ENCODE data around the gene CEP192.
A peak's percentile ranks its signal among the peaks of the same experiment; 100 is the strongest.

Gene CEP192

DNA sequence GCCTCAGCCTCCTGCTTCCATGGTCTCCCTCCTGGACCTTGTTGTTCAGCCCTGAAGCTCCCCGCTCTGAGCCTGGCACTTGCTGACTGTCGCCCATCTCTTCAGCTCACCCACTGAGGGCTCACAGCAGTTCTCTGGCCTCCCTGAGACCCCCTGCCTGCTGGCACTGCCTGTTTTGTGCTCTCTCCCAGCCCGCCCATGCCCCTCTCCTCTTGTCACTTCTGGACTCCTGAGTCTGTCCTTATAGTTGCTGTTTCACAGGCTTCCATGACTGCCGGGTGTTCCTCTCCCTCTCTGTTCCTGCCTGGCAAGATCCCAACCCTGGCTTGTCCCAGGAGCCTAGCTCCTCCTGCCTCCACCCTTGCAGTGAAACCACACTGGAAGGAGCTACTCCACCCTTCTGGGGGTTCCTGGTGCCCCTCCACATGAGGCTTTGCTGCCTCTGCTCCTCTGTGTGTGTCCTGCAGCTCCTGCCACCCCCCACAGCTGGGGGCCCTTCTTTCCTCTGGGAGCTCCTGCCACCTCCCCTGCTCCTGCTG lies 110.6 kb downstream of the CEP192 start:
- no peak for DNase-seq

DNA sequence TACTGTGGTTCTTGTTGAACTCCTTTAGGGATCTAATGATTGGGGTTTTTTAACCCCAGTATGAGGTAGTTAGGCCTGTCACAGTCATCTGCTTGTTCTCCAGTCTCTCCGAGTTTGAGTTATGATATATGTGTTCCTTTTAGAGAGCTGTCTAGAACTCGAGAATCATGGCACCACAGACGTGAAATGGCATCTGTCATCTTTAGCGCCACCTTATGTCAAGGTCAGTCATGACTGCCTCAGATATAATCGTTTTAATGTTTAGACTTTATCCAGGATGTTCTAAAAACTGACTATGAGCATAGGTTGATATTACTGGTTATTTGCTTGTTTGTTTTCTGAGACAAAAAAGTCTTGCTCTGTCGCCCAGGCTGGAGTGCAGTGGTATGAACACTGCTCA lies 112.2 kb downstream of the CEP192 start:
- no peak for DNase-seq

DNA sequence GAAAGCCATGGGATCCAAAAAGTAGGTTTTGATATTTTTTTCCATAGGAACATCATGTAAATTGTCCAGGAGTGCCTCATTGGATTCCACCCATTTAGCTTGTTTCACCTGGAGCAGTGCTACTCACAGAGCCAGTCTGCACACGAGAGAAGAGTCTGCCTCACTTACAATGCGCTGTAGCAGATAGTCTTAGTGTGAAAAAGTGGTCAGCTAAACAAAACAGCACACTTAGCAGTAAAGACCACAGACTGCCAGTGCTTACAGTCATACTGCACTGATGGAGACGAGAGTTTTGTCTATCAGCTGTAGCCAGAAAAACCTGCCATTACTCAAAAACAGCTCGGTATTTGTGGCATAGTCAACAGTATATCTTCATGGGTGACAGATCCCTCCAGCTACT lies 113.9 kb downstream of the CEP192 start:
- DNase-seq = no peak

DNA sequence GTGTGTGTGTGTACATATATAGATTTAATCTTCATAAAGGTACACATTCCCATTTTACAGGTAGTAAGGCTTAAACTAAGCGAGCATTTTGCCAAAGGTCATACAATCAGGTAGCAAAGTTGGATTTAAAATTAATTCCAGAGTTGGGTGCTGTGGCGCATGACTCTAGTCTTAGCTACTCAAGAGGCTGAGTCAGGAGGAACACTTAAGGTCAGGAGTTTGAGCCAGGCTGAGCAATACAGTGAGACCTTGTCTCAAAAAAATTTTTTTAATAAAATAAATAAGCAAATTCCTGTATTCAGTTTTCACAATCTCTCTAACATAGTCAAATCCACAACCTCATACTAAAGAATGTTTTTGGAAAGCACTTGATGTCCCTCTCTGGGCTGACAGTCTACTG lies 115.9 kb downstream of the CEP192 start:
- no peak for DNase-seq

DNA sequence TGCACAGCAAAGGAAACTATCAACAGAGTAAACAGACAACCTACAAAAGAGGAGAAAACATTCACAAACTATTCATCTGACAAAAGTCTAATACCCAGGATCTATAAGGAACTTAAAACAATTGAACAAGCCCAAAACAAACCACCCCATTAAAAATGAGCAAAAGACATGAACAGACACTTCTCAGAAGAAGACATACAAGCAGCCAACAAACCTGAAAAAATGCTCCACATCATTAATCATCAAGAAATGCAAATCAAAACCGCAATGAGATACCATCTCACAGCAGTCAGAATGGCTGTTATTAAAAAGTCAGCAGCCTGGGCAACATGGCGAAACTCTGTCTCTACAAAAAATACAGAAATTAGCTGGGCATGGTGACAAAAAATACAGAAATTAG lies 117.2 kb downstream of the CEP192 start:
- DNase-seq = no peak

DNA sequence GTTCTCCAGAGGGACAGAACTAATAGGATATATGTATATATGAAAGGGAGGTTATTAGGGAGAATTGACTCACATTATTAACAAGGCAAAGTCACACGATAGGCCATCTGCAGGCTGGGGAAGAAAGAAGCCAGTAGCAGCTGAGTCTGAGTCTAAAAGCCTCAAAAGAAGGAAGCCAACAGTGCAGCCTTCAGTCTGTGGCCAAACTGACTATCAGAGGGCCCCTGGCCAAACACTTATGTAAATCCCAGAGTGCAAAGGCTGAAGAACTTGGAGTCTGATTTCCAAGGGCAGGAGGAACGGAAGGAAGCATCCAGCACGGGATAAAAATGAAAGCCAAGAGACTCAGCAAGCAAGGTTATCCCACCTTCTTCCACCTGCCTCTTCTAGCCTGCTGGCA lies 119.4 kb downstream of the CEP192 start:
- no peak for DNase-seq

DNA sequence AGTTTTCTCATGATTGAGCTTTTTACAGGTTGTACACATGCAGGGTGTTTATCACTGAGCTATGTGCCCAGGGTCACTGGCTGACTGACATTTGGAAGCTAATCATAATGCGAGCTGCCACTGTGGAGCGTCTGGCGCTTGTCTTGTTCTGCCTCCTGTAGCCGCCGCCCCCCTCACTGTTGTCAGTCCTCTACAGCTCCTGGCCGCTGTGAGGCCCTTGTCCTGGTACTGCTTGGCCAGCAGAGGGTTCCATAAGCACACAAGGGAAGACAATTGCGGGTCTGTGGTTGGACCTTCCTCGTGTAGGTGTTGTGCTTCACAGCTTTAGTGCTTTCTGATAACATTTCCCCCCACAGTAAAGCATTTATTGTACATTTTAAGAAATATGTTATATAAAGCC lies 121.8 kb downstream of the CEP192 start:
- DNase-seq = peak; percentile 46 to 56

DNA sequence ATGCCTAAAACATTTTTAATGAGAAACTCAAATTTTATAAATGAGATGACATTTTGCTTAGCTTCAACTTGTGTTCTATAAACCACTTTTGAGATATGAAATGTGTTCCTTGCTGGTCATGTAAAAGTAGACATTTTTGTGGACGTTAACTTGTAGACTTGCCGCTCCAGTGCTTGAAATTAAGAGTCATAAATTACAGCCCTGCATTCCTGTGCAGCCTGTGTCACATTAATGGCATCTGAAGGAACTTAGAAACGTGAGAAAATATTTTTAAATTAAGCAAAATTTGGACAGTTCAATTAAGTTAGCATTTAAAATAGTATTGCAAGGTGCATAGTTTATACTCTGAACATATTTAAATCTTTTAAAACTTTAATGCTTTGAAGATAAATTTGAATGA lies 129.1 kb downstream of the CEP192 start:
- DNase-seq = no peak

DNA sequence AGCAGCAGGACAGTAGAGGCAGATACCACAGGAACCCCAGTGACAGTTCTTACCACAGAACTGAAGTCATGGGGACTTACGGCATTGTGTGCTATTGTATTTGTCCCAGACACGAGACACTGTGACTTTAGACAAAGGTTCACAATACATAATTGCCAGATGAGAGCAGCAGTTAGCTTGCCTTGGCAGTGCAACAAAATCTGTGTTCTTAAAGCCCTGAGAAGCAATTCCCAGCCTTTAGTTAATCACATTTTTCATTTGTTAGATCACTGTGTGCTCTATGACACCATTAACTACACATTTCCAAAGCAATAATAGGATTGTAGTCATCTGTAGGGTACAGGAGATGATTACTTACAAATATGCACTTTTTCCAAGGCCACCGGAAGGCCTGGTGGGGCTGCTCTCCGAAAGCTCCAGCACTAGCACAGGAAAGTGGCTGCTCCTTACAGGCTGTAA lies 129.8 kb downstream of the CEP192 start:
- DNase-seq = no peak

DNA sequence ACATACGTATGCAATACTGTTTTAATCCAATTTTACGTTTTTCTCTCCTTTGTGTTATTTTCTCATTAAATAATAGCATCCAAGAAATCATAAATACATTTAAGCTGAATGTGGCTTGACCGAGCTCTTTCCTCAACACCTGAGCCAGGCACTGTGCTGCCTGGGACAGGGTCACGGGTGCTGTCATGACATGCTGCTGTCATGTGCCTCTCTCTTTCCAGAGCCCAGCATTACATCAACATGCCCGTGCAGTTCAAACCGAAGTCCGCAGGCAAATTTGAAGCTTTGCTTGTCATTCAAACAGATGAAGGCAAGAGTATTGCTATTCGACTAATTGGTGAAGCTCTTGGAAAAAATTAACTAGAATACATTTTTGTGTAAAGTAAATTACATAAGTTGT lies 133.2 kb downstream of the CEP192 start:
- DNase-seq = no peak

DNA sequence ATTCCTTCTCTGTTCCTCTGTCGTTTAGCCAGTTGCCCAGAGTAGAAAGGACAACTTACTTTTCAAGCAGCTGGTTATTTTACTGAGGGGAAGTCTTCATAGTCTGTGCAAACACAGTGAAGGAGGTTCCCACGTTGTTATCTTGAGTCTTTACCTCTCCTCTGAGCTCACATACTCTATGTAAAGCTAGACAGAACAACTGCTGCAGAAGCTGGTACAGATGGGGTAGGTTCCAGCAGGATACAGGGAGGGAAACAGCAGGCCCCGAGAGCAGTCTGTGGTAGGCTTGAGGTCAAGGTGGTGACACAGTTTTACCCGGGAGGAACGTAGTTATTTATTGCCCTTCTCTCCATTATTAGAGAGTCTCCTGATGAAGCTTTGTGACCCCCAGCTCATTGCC lies 134.0 kb downstream of the CEP192 start:
- DNase-seq = no peak

DNA sequence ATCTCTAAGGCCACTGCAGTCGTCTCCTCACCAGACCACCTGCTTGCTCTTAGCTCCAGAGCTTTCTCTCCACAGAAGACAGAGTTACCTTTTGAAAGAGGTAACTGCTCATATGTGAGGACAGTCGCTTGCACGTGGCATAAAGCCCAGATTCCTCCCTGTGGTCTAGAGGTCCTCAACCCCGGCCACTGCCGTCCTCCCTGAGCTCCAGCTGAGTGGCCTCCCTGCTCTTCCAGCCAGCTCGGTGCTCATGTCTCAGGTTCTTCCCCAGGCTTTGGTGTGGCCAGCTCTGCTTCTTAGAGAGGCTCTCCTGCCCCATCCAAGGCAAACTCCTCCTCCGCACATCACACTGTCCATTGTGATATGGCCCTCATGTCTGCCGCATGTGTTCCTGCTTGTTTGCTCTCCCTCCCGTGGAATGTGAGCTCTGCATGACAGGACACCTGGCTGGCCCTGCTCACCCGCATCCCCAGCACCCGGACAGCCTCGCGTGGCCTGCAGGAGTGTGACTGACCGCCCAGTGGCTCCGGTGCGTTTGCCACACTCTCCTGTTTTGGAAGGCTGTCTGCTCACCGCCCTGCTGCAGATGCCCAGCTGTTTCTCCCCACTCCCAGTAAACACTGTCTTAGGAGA lies 135.9 kb downstream of the CEP192 start:
- no peak for DNase-seq

DNA sequence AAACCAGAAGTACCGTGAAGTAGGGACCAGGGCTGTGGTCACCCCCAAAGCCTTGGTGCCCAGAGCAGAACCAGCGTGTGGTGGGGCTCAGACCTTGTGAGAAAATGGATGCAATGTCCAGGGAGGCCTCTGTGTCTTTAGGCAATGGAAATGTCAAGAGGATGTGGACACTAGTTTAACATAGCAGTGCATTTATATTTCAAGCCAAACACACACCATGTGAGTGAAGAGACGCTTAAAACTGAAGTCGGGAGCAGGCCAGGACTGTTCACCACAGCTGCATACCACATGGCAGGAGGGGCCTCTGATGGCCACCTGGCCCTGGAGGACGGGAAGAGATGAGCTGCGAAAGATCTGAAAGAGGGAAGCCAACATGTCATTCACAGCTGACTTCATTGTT lies 140.1 kb downstream of the CEP192 start:
- no peak for DNase-seq

DNA sequence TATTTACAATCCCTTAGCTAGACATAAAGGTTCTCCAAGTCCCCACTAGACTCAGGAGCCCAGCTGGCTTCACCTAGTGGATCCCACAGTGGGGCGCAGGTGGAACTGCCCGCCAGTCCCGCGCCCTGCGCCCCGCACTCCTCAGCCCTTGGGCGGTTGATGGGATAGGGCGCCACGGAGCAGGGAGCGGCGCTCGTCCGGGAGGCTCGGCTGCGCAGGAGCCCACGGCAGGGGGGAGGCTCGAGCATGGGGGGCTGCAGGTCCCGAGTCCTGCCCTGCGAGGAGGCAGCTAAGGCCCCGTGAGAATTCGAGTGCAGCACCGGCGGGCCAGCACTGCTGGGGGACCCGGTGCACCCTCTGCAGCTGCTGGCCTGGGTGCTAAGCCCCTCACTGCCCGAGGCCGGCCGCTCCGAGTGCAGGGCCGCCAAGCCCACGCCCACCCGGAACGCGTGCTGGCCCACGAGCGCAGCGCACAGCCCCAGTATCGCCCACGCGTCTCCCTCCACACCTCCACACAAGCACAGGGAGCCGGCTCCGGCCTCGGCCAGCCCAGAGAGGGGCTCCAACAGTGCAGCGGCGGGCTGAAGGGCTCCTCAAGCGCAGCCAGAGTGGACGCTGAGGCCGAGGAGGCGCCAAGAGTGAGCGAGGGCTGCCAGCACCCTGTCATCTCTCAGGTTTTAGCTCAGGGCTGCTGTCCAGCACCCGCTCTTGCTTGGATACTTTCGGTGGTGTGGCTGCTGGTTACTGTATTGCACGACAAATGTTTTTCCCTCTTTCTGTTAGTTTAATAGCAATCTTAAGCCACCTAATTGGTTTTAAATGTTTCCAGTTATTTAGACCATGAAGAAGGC lies 143.6 kb downstream of the CEP192 start:
- DNase-seq = no peak

DNA sequence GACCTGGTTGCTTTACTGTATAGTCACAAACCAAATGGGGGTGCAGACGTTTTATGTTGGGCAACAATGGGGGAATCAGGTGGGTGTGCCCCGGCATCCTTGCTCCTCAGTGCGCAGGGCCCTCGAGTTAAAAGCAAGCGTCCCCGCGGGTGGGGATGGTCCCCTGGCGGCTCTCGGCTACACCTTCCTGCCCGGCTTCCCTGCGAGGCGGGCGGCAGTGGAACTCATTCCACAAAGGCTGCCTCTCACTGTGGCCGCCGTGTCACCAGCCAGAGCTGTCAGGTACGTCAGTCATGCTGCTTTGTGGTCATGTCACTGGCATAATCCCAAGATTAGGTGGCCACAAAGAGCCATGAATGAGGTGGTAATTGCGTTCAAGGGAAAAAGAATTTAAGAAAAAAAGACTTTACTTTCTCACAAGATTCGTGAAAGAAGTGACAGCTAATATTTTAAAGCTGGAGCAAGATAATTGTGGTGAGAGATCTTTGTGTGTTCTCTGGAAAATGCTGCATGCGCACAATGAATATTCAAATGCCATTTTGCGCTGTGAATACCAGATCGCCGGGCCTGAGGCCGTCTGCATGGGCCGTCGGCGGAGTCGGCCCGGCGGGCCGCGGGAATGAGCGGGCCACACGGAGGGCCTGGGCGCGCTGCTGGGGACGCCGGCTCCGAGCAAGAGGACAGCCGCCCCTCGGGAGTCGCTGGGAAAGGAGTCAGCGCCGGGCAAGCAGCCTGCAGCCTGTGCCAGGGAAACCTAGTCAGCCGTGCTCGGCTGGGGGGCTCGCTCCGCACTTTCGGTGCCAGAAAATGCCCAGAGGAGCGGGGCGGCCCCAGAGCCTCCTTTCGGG lies 145.1 kb downstream of the CEP192 start:
- no peak for DNase-seq

DNA sequence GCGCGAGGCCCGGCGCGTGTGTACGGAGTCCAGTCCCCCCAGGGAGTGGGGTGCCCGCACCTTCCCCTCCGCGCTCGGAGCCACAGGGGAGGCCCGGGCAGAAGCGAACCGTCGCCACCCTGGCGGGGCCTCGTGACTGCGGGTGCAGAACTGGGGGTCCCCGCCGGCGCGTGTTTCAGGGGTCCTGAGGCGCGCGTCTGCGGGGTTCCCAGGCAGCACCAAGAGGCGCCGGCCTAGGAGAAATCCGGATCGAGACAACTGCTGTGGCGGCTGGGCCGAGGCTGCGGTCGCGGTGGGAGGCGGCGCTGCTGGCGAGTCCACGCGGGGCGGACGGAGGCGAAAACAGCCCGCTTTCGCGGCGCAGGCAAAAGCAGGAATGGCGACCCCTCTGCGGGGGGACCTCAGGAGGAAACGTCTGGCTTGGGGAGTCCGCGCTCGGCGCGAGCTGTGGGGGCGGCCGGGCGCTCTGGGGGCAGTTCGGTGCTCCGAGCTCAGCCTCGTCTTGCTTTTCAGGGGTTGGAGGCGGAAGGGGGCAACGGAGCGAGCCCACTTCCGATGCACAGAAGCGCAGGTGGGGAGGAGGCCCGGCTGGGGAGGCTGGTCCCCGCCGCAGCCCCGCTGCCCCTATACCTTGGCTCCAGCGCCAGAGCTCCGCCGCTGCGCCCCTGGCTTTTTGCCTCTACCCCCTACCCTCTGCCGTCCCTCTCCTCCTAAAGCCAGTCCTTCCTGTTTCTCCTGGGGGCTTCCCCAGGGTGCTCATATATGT lies 145.9 kb downstream of the CEP192 start:
- peak in 1 of 2 donors; percentile 22 for DNase-seq

DNA sequence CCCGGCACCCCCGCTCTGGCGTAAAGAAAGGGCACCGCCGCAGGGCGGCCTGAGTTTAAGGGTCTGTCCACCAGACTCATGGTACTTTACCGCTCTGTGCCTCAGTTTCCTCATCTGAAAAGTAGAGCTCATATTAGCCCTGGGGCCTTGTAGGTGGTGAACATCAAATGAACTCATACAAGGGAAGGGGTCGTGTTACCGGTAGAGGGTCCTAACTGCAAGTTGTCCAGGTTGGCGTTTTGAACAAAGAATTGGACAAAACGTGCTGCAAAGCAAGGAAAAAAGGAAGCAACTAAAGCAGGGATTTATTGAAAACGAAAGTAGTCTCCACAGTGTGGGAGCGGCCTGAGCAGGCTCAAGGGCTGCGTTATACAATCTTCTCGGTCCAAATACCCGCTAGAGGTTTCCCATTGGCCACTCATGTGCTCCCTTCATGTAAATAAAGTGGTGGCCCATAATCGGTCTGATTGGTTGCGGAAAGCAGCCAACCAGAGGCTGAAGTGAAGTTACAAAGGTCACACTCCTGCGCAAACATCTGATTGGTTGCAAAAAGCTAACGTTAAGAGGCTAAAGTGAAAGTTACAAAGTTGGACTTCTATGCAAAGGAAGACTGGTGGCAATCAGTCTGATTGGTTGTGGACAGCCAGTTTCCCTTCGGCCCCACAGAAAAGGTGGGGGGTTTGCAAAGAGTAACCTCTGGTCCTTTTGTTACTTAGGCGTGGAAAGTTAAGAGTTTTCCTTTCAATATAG lies 146.7 kb downstream of the CEP192 start:
- peak in 1 of 2 donors; percentile 12 for DNase-seq

DNA sequence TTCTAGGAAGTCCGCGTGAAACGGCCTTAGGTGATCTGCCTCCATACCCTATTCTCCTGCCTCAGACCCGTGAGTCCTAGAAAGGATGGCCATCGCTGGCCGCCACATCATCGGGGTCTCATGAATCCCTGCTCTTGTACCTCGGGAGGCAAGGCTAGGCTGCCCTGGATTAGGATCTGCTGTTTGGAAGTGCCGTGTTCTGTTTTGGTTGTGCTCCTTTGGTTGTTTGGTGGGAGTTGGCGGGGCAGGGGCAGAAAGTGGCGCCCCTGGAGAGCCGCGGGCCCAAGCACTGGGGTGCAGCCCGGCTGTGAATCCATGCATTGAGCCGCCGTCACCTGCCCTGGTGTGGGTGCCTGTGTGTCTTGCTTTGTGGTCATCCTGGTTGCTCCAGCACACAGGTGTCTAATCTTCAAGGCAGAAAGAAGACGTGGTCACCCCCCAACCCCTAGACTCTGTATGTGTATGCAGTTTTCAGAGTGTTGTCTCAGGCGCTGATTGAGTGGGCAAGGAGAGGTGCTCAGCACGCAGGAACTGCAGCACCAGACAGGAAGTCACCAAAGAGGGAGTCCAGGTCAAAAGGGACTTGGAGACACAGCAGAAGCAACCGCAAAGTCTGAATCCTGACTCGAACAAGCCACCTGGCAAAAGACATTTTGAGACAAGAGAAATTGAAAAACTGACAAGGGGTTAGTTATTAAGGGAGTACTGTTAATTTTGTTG lies 147.4 kb downstream of the CEP192 start:
- no peak for DNase-seq

DNA sequence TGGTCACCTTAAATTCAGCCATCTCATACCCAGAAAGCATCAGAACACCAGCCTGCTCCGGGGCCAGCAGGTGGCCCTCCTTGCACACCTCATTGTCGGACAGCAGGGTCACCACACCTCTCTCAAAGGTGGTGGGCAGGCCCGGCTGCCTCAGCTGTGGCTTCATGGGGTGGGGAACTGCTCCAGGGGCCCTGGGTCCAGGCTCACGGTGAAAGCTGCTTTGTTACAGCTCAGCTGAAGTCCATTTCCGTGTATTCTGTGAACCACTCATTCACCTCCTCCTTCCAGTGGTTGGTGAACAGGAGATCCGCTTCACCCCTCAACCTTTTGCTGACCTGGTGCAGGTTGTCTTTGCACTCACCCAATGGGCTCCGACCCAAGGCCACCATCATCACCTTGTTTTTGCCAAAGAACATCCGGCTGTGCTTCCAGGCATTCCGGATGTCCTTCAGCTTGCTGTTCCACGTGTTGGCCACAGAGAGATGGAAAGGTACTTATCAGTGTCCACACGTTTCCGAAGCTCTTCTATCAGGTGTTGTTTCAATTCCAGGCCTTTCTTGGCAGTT lies 148.8 kb downstream of the CEP192 start:
- no peak for DNase-seq

DNA sequence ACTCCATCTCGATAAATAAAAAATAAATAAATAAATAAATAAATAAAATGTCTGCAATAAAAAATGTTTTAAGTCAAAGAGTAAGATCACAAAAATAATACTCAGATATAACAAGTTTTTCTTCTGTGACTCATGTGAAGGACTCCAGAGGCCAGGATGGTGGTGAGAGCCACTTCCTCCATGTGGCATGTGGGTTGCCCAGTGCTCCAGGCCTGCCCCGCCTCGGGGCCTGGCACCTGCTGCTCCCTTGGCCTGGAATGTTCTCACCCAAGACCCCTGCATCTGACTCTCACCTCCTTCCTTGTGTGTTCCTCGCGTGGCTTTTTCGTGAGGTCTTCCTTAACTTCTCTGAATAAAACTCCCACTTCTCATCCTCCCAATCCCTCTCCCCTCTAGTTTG lies 150.0 kb downstream of the CEP192 start:
- no peak for DNase-seq
